Central memory CD4-positive, alpha-beta T cell (primary cell): ENCODE data around the gene OR52E8.
A peak's percentile ranks its signal among the peaks of the same experiment; 100 is the strongest.

ENCODE experiments used
- DNase-seq: peaks from one replicate; pipeline ENCODE4 v3.0.0; 2022
- total RNA-seq, 3 experiments: gene quantifications; one replicate each; lab custom pipeline; 2026; lab: John Stamatoyannopoulos, UW

OR52E8 gene
- total RNA-seq, result 0 reads per million in 3 experiments

DNA sequence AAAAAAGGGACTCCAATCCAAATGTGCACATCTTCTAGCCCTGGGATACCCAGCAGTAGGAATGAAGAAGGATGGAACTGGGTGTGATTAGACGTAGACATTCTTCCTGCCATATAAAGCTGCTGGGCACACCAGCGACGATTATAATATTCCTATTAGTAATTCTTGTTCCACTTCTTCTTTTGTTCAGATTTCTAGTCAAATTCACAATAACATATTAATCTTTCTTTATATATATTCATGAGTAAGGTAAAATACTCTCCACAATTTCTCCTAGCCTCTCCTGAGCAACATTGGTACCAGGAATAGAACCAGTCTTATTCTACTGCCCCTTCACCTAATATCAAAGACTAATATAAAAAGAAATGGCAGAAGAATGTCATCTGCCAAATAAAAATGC, at the start of gene OR52E8:
Gene OR52E8 (minus strand): TSS at position 101 of the 400 bp plus-strand sequence. CDS start 0 bp downstream, at position 101.
- no peak for DNase-seq

- DNase-seq, result no peak
These were observed 42.0 kb upstream of the OR52E8 start for GRCh38 chr11:5899534-5899933.

GRCh38 chr11:5892908-5893307, 35.4 kb upstream of the OR52E8 start, which contains the start of gene OR52E5:
OR52E5 (plus strand) TSS chr11:5893208; CDS start chr11:5900777, 7,569 bp downstream.
- DNase-seq, result no peak

GRCh38 chr11:5891216-5891800, 33.8 kb upstream of the OR52E8 start:
- DNase-seq, result peak; percentile 0

DNA sequence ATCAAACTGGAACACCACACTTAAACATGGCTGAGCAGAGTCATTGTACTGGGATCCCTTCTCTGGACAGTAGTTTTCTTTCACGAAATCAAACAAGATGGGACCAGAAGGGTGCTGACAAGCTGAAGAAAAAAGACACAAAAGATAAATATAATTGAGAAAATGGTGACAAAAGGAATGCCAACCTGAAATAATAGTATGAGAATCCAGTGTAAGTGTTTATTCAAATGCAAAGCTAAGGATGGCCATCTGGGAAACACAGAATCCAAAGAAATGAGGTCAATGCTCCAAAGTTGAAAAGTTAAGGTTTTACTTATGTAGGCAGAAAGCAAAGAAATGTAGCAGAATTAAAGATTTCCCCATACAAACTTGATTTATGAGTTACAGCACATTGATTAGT, 30.2 kb upstream of the OR52E8 start:
- DNase-seq, result no peak

DNA sequence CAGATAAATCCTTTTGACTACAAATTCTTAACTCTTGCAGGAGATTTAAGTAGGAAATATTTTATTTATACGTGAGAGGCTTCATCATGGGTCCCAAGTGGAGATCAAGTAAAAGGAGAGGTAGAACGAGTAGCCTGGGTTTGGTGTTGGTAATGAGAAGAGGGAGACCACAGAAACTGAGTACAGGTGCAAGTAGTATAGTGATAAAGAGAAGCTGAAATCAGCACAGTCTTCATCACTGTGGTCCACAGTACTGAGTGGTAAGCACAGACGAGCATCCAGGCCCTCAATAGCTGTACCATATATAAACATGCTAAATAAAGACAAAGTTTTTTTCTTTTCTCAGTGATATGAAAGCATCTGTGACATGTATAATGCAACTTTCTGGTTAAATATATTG, 29.7 kb upstream of the OR52E8 start:
- DNase-seq, result no peak

GRCh38 chr11:5881756-5882155, 24.3 kb upstream of the OR52E8 start:
- DNase-seq, result no peak

GRCh38 chr11:5880329-5880728, 22.8 kb upstream of the OR52E8 start, which contains the start of gene OR52E4:
OR52E4 (plus strand) TSS chr11:5880629; CDS start chr11:5884293, 3,664 bp downstream.
- DNase-seq, result no peak

DNA sequence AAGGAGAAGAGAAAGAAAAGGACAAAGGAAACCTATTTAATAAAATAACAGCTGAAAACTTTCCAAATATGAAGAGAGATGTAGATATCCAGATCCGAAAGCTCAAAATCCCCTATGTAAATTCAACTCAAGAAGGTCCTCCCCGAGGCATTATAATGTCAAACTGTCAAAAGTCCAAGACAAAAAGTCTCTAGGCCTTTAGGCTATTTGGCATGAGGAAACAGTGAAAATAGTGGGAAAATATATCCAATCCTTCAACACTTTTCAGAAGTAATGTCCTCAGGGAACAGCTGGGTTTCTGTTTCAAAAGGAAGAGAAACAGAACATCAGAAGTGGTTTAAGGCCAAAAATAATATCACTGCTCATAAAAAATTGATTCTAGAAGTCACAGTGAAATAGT, 21.1 kb upstream of the OR52E8 start:
- no peak for DNase-seq

DNA sequence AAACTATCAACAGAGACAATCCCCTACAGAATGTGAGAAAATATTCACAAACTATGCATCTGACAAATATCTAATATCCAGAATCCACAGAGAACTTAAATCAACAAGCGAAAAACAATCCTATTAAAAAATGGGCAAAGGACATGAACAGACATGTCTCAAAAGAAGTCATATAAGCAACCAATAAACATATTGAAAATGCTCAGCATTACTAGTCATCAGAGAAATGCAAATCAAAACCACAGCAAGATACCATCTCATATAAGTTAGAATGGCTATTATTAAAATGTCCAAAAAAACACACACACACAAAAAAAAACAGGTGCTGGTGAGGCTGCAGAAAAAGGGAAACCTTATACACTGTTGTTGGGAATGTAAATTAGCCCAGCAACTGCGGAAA, 8.3 kb upstream of the OR52E8 start:
- no peak for DNase-seq

GRCh38 chr11:5851002-5851401, 6.5 kb downstream of the OR52E8 start:
- no peak for DNase-seq

DNA sequence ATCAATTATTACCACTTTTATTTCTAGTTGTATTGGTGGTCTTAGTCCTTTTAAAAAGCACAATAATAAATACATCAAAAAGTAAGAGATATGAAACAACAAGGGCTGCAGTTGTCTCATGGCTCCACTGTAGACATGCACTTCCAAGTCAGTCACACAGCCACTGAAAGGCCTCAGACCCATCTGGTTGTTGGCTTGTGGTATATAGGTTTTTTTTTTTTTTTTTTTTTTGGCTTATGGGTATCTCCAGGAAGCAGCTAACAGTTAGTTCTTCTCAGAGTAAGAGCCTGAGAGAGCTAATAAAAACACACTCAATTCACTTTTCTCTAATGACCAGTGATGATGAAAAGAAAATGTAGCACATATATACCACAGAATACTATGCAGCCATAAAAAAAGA, 9.8 kb downstream of the OR52E8 start:
- DNase-seq, result no peak

DNA sequence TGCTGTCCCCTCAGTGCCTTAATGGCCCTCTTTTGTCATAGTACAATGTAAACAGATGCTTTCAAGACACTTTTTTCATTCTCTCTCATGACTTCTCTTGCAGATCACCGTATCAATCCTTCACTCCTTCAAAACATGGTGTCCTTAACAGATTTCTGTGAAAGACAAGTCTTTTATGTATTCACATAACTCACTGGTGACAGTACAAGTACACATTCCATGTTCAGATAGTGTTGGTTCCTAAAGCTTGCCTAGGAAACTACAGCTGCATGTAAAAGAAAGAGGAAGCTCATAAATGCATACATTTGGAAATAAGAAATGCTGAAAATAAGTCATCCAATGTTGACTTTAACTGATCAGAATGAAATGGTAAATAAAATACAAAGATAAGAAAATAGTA, 10.8 kb downstream of the OR52E8 start:
- DNase-seq, result no peak

DNA sequence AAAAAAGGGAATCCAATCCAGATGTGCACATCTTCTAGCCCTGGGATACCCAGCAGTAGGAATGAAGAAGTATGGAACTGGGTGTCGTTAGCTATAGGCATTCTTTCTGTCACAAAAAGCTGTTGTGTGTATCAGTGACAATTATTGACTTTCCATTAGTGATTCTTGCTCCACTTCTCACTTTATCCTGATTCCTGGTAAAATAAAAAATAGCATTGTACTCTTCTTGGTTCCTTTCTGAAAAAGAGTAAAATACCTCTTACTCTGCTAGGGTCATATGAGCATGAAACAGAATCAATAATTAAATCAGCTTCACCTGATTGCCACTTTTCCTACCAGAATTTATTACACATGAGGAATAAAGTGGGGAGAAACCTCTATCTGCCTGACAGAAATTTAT, 15.7 kb downstream of the OR52E8 start, which contains the start of gene OR52E6:
Gene OR52E6 (minus strand): TSS at position 101 of the 400 bp plus-strand sequence. CDS start 0 bp downstream, at position 101.
- no peak for DNase-seq

DNA sequence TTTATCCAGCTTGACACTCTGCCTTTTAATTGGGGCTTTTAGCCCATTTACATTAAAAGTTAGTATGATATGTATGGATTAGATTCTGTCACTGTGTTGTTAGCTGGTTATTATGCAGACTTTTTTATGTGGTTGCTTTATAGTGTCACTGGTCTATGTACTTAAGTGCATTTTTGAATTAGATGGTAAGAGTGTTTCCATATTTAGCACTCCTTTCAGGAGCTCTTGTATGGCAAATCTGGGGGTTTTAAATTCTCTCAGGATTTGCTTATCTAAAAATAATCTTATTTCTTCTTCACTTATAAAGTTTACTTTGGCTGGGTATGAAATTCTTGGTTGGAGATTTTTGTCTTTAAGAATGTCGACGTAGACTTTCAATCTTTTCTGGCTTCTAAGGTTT, 19.8 kb downstream of the OR52E8 start:
- DNase-seq, result no peak

DNA sequence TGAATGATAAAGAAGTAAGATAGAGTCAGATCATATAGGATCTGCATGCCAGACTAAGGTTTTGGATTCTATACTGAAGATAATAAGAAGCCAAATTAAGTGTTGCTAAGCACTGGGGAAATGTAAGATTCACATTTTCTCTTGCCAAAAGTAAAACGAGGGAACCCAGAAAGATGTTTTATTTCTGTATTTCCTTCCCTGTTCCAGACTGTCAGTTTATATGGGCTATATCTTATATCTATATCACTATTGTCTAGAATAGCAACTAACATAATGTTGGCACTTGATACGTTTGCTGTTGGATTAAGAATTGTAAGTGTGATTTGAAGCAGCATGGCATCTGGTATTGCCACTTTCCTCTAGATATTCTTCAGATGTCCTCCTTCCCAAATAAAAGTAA, 24.0 kb downstream of the OR52E8 start:
- no peak for DNase-seq

DNA sequence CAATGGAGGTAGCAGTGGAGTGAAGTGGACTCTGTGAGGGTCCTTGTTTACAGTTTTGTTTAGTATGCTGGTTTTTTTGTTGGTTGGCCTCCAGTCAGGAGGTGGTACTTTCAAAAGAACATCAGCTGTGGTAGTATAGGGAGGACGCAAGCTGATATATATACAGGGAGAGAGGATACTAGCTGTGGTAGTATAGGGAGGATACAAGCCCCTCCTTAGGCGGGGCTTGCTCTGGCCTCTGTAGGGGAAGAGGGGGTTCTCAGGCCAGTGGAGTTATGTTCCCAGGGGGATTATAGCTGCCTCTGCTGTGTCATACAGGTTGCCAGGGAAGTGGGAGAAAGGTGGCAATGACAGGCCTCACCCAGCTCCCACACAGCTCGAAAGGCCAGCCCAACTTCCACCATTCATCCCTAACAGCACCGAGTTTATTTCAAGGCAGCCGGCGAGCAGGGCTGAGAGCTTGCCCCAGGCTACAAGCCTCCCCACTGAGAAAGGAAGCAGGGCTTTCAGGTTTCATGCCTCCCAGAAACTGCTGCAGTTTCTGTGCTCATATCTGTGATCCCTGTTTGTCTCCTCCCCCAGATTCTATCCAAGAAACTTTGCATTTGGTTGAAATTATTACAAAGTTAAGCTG, 26.2 kb downstream of the OR52E8 start:
- DNase-seq, result no peak

DNA sequence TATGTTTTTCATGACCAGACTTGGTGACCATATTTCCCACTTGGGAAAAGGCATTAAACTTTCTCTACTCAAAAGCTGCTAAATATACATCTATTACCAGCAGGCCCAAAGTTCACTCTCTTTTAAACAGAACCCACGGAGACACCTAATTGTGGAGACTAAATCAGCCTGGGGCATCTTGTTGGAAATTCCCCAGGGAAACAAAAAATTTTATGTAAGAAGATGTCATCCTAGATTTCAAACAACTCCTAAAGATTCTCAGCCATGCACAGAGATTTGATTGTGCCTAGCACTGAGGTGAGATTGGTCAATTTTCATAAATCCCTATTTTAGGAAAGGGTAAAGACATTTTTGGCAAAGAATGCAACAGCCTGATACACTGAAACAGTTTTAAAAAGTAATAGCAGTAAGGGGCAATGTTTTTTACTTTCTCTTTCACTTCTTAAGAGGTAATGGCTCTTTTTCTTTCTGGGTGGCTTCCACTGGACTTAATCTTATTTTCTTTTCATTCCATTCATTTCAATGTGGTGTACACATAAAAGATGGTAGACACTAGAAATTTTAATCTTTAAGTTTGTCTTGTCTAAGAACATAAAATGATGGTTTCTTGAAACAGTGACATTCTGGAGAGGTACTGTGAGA, 39.1 kb downstream of the OR52E8 start:
- DNase-seq, result no peak

- DNase-seq, result no peak
These were observed 42.0 kb downstream of the OR52E8 start for GRCh38 chr11:5815534-5815933.

- DNase-seq, result no peak
These were observed 47.3 kb downstream of the OR52E8 start for GRCh38 chr11:5809905-5810795.

DNA sequence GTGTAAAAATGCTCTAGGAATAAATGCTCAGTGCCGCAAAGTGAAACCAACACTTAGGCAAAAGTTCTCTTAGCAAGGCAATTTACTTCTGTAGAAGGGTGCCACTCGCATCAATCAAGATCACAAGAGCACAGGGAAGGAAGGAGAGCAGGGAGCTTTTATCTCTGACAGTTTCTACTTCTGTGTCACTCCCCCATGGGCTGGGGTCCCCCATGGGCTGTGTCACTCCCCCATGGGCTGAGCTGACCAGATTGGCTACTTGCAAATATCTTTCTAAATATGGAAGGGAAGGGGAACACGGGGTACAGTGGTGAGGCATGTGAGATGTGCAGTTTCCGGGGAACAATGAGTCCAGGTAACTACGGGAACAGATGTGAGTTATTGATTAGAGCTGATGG, 48.4 kb downstream of the OR52E8 start:
- DNase-seq, result no peak

DNA sequence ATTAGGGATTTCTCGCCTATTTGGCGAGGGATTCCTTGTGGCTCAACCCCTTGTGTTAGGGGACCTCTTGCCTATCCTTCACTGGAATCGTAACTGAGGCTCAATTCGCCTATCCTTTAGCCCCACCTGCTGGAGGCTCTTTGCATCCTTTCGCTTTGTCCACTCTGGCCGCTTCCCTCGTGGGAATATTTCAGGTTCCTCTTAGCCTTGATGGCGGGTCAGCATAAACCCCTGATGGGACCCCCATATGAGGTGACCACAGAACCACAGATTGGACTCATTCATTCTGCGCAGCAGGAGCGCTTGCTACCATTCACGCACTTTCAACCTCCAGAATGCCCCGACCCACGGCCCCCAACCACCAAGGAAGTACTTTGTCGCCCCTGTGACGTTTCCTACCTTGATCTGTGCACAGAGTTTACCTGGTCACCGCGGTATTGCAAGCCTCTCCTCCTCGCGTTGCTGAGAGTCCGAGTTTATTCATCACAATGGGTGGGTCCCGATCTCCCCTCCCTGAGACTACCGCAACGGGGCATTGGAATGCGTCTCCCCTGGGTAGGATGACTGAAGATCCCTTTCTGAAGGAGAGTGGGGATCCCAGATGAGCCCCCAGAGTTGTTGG, 48.9 kb downstream of the OR52E8 start, which contains the start of gene OR52N2:
Gene OR52N2 (plus strand): TSS at position 425 of the 622 bp plus-strand sequence. CDS start 11,412 bp downstream, outside the sequence.
- peak; percentile 53 for DNase-seq
